Astrocyte (in vitro differentiated cells and primary cell): Measurements from ENCODE around the gene IFT43.

Experiments
- EZH2 ChIP-seq: IDR thresholded peaks from 2 replicates; pipeline ENCODE4 v1.6.1; 2012; ENCODE audit warnings: mild to moderate bottlenecking, low read length, inconsistent platforms; ENCODE audit not compliant: insufficient read depth
- TF ChIP-seq, protein P1 (sequence below): IDR thresholded peaks from 2 replicates; pipeline ENCODE4 v1.5.1; 2011; ENCODE audit warnings: low read depth, mild to moderate bottlenecking, inconsistent platforms, low read length, moderate library complexity; ENCODE audit not compliant: insufficient read depth

- TF ChIP-seq, protein P1, sequence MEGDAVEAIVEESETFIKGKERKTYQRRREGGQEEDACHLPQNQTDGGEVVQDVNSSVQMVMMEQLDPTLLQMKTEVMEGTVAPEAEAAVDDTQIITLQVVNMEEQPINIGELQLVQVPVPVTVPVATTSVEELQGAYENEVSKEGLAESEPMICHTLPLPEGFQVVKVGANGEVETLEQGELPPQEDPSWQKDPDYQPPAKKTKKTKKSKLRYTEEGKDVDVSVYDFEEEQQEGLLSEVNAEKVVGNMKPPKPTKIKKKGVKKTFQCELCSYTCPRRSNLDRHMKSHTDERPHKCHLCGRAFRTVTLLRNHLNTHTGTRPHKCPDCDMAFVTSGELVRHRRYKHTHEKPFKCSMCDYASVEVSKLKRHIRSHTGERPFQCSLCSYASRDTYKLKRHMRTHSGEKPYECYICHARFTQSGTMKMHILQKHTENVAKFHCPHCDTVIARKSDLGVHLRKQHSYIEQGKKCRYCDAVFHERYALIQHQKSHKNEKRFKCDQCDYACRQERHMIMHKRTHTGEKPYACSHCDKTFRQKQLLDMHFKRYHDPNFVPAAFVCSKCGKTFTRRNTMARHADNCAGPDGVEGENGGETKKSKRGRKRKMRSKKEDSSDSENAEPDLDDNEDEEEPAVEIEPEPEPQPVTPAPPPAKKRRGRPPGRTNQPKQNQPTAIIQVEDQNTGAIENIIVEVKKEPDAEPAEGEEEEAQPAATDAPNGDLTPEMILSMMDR: no peak
- no peak for TF ChIP-seq EZH2
Measured at GRCh38 chr14:75960231-75960630, 25.3 kb upstream of the IFT43 start.
